Brain pericyte (primary cell): ENCODE data around the gene COL4A4.

Experiments used
- DNase-seq: peaks from one replicate; pipeline ENCODE4 v3.0.0-alpha.2; 2012; ENCODE audit warnings: low read depth, low spot score

Gene COL4A4

DNA sequence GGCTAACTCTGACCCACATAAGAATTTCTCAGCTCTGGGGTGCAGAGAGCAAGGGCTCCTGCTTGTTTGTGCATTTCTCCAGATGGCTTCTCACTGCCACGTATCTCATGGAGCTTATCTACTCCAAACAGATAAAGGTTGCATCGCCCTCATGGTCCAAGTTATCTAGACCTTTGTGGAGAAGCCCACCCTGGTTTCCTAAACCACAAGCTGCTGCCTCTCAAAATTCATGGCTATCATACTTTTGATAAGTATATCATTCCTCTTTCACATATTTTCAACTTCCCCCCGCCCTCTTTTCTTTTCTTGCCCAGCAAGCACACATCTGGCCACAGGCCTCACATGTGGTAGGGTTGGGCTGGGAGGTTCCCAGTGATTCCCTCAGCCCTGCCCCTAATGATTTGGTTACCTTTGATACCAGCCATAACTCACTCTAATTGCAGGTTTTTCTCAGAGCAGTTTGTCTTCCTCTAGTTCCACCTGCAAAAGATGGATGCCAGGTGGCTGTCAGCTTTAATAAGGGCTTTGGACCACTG lies 182.1 kb downstream of the COL4A4 start:
- no peak for DNase-seq

DNA sequence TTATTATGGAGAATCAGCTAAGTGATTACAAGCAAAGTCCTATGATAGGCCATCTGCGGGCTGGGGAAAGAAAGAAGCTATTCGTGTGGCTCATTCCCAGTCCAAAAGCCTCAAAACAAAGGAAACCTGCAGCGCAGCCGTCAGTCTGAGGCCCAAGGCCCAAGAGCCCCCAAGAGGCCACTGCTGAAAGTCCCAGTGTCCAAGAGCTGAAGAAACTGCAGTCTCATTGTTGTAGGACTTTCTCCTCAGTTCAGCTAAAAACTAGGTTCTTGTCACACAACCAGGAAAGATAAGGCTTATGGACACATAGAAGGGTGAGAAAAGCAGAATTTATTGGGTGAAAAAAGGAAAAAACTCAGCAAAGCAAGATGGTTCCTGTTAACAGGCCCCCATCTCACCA lies 185.0 kb downstream of the COL4A4 start:
- DNase-seq = no peak

DNA sequence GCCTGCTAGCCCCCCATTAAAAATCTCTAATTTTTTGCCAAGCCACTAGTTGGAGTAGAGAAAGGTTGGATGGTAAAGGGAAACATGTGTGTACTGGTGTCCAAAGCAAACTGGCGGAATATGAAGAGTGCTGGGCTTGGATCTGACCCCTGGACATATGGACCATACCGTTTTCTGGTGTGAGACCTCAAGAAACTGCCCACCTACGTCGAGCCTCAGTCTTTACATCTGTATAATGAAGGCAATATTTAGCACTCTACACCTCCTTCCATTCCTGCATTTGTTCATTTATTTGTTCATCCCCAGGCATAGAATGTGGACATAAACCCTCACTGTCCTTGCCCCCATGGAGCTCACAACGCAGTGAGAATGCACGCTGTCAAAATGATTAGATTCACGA lies 185.7 kb downstream of the COL4A4 start:
- DNase-seq = no peak

DNA sequence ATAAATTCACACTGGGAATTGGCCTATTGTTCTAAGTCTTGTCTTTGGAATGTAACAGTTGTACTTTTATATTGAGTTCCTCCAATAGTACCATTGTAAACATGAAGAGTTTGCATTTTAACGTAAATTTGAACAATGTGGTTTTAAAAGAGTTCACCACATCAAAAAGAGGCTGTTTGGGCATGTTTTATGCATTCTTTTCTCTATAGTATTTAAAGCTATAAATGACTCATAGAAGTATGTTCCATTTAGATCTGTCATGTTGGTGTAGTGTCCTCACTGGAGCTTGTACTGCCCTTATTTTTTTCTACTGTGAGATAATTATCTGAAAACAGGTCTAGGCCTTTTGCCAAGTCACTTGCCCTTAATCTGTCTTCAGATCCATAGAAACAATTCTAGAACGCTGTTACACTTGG lies 186.2 kb downstream of the COL4A4 start:
- no peak for DNase-seq

DNA sequence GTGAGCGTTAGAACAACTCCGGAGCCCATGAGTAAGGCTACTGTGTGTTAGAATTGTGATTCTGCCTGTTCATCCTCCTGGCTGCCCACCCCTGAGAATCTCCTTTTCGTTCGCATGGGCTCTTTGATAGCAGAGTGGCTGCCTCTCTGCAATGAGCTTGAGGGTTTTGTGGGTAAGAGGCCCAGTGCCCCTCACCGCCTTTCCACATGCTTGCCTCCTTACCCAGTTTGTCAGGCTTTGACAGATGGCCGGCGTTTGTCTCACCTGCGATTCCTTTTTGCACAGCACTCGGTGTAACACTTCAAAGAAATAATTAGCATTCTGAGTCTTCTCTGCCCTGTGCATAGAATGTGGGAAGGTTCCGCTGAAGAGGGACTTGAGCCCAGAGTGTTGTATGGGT lies 190.2 kb downstream of the COL4A4 start:
- DNase-seq = no peak

DNA sequence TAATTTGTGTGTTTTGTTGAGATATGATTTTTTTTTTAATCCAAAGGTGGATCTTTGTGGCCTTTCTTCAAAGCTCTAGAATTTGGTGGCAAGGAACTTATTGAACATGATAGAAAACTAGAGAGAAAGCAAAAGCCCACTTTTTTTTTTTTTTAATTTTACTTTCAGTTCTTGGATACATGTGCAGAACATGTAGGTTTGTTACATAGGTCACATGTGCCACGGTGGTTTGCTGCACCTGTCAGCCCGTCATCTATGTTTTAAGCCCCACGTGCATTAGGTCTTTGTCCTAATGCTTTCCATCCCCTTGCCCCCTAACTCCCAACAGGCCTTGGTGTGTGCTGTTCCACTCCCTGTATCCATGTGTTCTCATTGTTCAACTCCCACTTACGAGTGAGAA lies 192.2 kb downstream of the COL4A4 start:
- DNase-seq = no peak

DNA sequence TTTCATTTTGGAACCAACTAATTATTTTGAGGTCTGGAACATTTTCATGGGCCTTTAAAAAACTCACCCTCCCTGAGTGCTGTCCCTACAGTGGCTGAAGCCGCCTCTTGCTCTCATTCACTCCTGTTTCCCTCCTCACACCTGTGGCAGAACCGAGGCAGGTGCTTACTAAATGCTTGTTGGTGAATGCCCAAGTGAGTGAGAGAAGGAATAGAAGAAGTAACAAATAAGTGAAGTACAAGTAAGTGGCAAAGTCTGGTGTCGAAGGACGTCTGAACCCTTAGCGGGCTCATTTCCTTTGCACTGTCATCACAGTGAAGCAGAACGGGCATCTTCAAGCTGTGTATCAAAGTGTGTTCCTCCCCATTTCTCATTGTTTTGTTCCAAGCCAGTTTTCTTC lies 192.9 kb downstream of the COL4A4 start:
- no peak for DNase-seq

DNA sequence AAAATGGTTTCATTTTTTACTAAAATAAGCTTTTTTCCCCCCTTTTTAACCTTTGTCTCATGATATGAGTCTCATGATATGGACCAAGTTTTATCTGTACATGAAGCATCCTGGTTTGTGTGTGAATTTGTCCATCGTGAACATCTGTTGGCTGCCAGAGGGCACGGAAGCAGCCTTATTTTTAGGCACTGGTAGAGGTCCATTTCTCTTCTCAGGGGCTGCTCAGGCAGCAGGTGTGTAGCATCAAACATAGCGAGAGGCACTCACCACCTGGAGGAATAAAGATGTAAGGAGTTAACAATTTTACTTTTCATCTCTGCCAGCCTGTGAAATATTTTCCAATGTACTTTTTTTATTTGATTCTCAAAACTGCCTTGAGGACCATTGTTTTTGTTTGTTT lies 193.6 kb downstream of the COL4A4 start:
- DNase-seq = no peak

DNA sequence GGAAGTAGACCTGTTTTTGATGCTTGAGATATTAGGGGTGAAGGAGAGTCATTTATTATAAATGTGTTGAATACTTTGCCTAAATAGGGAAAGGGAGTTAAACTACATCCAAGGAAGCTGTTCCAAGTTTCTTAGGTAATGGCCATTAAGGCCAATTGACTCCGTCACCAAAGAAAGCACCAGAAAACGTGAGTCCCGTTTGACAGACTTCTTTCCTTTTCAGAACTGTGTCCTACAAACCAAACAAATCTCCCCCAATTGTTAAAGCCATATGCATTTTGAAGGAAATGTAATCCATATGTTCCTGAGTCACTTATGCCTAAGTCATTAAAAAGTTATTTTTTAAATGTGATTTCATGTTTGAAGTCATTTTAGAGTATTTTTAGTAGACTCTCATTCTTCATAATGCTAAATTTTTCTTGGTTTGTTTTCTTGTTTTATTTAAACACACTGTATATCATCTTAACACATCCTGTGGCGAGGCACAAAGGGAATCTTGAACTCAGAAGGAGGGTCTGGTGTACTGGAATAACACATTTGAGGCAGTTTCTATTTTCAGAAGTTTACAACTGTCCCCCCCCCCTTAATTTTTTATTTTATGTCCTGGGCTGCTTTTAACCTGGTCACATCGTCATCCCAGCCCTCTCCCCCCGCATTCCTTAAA lies 194.5 kb downstream of the COL4A4 start:
- DNase-seq = no peak

DNA sequence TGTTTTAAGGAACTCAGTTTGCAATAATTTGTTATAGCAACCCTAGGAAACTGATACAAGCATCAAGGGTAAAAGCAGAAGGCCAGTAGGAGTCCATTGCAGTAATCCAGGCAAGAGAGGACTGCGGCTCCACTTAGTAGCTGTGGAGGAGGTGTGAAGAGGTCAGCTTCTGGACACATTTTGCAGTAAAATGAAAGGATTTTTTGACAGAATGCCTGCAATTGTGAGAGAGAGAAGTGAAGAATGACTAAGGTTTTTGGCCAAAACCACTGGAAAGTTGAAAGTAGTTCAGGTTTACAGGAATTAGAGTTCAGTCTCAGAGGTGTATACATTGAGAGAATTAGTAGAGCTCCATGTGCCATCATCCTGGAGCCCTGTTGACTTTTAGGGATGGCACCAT lies 198.6 kb downstream of the COL4A4 start:
- no peak for DNase-seq

DNA sequence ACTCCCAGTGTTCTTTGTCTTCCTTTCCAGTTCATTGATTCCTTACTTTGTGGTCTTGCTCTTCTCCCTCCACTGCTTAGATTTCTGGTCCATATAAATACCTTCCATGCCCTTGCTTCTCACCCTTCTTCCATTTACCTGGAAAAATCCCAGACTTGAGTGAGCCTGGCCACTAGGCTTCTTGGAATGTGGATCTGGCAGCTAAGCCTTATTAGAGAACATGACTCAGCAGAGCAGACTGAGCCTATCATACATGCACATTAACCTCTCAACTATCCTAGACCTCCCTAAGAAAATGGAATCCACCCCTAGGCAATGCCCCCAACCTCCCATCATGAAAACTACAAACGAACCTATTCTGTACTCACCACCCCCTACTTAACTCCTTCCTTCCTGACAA lies 200.5 kb downstream of the COL4A4 start:
- no peak for DNase-seq

DNA sequence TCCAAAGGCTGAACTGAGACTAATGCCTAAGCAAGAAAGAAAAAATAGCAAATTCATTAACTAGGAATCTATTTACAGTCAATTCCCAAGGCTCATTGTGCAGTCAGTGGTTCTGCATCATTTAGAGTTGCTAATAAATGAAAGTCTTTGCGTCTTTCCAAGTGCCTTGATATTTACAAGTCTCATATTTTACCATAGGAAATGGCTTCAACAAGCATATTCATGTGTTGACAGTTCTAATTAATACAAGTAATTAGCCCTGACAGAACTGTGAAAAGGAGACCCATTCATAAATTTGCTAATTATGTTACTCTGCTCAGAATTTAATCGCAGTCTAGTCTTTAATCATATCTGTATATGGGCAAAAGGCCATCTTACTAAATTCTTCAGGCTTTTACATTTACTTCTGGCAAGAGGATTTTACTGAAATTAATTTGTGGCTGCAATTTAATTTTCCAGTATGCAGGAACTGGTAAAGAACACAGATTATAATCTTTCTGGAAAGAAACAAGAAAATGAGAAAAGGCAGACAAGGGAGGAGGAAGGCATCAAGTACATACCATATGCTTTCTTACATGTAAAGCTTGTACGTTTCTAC lies 201.7 kb downstream of the COL4A4 start:
- no peak for DNase-seq

DNA sequence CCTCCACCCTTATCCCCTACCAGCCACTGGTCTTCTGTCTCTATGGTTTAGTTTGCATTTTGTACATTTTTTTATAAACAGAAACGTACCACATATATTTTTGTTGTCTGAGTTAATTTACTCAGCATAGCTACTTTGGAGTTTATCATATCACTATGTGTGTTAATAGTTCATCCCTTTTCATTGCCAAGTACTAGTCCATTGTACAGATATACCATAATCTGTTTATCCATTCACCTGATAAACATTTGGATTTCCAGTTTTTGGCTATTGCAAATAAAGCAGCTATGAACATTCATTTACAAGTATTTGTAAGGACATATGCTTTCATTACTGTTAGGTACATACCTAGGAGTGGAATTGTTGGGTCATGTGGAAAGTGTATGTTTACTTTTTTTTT lies 204.6 kb downstream of the COL4A4 start:
- no peak for DNase-seq

DNA sequence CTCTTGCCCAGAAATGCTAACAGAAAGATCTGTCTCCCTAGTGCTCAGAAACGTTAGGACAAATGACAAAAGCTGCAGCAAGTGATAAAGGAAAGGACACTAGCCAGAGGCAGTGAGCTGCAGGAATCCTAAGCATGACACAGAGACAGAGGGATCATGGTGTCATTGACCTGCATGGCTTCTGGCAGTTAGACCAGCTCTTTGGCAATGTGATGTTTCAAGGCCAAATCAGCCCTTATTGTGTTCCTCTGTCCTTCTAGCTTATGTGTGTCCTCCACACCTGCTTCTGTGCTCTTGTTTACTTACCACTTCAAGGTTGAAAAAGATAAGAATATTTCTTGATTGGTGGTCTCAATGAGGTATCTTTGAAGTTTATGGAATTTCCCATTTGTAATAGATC lies 207.3 kb downstream of the COL4A4 start:
- no peak for DNase-seq

DNA sequence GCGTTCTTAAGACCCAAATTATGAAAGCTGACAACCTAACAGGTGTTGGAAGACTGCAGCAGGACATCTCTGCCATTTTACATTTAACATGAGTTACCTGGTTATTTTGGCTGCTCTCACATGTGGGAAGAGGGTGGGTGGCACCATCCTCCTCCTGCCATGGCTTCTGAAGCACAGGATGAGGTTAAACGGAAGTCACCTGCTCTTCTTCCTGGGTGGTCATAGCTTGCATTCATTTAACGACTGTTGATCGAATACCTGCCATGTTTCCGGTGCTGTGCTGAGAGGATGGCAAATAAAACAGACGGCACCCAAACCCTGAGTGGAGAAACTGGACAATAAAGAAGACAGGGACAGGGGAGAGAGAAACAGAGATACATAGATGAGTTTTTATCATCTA lies 210.2 kb downstream of the COL4A4 start:
- no peak for DNase-seq

DNA sequence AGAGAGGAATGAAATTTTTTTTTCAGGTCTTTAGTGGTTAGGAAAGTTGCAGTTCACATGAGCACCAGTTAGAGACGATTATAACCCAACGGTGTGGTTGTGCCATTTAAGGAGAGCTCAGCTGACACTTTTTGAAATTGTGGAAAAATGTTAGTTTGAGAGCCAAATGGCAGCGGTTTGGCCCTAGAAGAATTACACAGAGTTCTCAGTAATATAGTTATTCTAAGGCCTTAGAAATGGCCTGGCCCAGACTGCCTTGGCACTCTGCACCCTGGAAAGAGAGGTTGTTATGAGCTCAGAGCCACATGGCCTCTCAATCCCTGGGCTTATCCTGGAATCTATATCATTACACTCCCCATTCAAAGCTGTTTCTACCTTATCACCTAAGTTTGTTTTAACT lies 210.8 kb downstream of the COL4A4 start:
- DNase-seq = no peak
